Medulla oblongata (tissue), 1 donor: ENCODE results near the gene KIAA1671.
A peak's percentile ranks its signal among the peaks of the same experiment; 100 is the strongest.
"Not testable (repeated sequence)": the region's sequence is repeated elsewhere in the genome, so short reads cannot be mapped to it uniquely, and the experiment has no call there.

ENCODE experiments used
- DNase-seq: peaks from one replicate; pipeline ENCODE4 v3.0.0-alpha.2; 2015; ENCODE audit errors: extremely low spot score

Gene KIAA1671

GRCh38 chr22:25235547-25236290, 283.2 kb downstream of the KIAA1671 start:
- DNase-seq = peak; percentile 63

GRCh38 chr22:25236417-25236816, 283.9 kb downstream of the KIAA1671 start:
- no peak for DNase-seq

GRCh38 chr22:25237503-25237902, 285.0 kb downstream of the KIAA1671 start:
- no peak for DNase-seq

GRCh38 chr22:25238058-25238457, 285.5 kb downstream of the KIAA1671 start:
- not testable (repeated sequence) for DNase-seq
